Prostate gland (tissue), 2 donors: ENCODE measurements around the gene NHERF2. TPM values are rescaled to one million over a fixed set of nuclear protein-coding genes. Genes with fewer than 3 reads are reported as not detected.

Experiments
- DNase-seq: peaks from one replicate; pipeline ENCODE4 v3.0.0-alpha.2; 2019; ENCODE audit warnings: low spot score
- H3K27ac ChIP-seq, 2 donors: fragments of 200-600 bp; sonication (generic); 2 replicates each; pipeline ENCODE4 v1.5.1; 2017 to 2019
- H3K27me3 ChIP-seq: fragments of 200-600 bp; sonication (generic); replicated peaks from 2 replicates; pipeline ENCODE4 v1.5.1; 2019; ENCODE audit not compliant: insufficient read depth
- H3K36me3 ChIP-seq, 2 donors: fragments of 200-600 bp; sonication (generic); 1 replicate in 1 of 2; 2 replicates in 1 of 2; pipeline versions ENCODE4 v1.5.1 to v1.8.1; 2017 to 2019
- H3K4me1 ChIP-seq: fragments of 200-600 bp; sonication (generic); replicated peaks from 2 replicates; pipeline ENCODE4 v1.5.1; 2019
- H3K4me3 ChIP-seq, 2 donors: fragments of 200-600 bp; sonication (generic); 2 replicates each; pipeline ENCODE4 v1.5.1; 2017 to 2019
- H3K9me3 ChIP-seq: fragments of 200-600 bp; sonication (generic); 2 replicates; pipeline ENCODE4 v1.5.1; 2017
- POLR2A ChIP-seq: fragments of 450-650 bp; IDR thresholded peaks from one replicate; pipeline ENCODE4 v1.6.1; 2016; ENCODE audit warnings: antibody characterized with exemption, mild to moderate bottlenecking
- POLR2AphosphoS5 ChIP-seq: sonication (generic); formaldehyde crosslinking; IDR thresholded peaks from one replicate; pipeline ENCODE4 v1.6.1; 2017; ENCODE audit warnings: antibody characterized with exemption
- WGBS: methylation state at CpG from one replicate; pipeline ENCODE4 v1.1.5; 2018; 5-methylcytosine and 5-hydroxymethylcytosine counted together
- intact Hi-C: fragments of 100-400 bp; cut with DNase I; formaldehyde crosslinking; loops from one replicate; pipeline ENCODE4 v1.14.2; 2022
- total RNA-seq, 2 donors: library from RNA; depleted of rRNA; stranded (reverse); fragments of >200 nt; gene quantifications; one replicate each; pipeline ENCODE4 v1.1.0, GENCODE V29; 2016
- TF ChIP-seq, protein P1 (sequence below), 4 experiments: fragments of 200-600 bp in 2 of 4; fragments of 450-650 bp in 2 of 4; sonication (generic) in 2 of 4; IDR thresholded peaks; 1 replicate in 3 of 4; 2 replicates in 1 of 4; pipeline ENCODE4 v1.5.1; 2016 to 2019; ENCODE audit warnings: antibody characterized with exemption in 4 of 4, mild to moderate bottlenecking in 2 of 4, moderate library complexity in 2 of 4

Gene NHERF2
- total RNA-seq, 2 donors from 2014 or later: 118 to 170 TPM

DNA sequence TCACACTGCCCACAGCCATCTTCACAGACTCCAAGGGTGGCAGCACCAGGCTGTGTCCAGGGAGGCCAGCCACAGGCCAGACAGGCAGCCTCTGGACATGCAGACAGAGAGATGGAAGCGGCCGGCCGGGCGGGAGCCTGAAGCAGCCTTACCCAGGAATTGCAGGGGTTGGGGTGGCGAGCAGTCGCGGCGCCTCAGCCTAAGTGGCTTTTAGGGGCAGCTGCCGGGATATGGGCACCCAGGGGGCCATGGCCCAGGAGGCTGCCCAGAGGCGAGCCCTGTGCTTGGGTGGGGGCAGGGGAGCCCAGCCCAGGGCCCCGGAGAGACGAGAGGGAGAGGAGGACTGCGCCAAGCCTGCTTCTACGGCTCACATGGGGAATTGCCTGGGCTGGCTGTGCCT lies 1.5 kb upstream of the NHERF2 start:
- Histone ChIP-seq H3K27ac (no peak overlapping the region), H3K27me3 (peaks cover 2% of the 10 kb centered on the region), H3K4me1 (peaks cover 12% of the 10 kb centered on the region), H3K4me3 (no peak overlapping the region), H3K9me3 (no peaks in the 10 kb centered on the region), H3K36me3 (no peaks in the 10 kb centered on the region)
- WGBS: 91% methylated on average over 14 of the region's 14 CpGs
- no peak for DNase-seq
- TF ChIP-seq, protein P1, sequence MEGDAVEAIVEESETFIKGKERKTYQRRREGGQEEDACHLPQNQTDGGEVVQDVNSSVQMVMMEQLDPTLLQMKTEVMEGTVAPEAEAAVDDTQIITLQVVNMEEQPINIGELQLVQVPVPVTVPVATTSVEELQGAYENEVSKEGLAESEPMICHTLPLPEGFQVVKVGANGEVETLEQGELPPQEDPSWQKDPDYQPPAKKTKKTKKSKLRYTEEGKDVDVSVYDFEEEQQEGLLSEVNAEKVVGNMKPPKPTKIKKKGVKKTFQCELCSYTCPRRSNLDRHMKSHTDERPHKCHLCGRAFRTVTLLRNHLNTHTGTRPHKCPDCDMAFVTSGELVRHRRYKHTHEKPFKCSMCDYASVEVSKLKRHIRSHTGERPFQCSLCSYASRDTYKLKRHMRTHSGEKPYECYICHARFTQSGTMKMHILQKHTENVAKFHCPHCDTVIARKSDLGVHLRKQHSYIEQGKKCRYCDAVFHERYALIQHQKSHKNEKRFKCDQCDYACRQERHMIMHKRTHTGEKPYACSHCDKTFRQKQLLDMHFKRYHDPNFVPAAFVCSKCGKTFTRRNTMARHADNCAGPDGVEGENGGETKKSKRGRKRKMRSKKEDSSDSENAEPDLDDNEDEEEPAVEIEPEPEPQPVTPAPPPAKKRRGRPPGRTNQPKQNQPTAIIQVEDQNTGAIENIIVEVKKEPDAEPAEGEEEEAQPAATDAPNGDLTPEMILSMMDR (IDR thresholded peaks at IDR 0.05): no peak
- TF ChIP-seq POLR2AphosphoS5: no peak
- no peak for TF ChIP-seq POLR2A
- intact Hi-C loops: loop anchor here (10.0 kb wide), 1 partner anchor 220 kb away; no protein-coding TSS in a partner anchor

DNA sequence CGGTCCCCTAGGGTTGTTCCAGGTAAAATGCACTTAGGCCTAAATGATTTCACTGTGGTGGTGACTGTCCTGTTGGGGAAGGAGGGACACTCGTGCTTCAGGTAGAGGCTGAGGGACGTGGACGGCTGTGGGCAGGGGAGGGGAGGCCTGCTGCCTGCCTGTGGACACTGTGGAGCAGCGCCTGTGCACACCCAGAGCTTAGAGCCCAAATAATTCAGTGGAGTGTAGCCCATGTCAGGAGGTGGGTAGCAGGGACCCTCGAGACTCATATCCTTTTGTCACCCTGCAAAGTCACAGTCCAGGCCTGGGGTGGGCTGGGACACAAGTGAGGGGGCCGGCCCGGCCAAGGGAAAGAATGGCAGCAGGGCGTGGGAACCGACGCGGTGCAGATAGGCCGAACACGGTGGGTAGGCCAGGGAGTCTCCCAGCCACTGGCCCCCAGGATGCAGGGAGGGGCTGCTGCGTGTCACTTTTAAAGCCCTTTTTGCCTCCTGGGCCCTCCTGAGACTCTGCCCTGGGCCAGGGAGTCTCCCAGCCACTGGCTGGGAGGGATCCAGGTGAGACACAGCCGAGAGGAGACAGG lies 733 bp upstream of the NHERF2 start:
- no peak for DNase-seq
- 77% methylated on average over 16 of the region's 16 CpGs for WGBS
- intact Hi-C loops: loop anchor here (10.0 kb wide), 1 partner anchor 219 kb away; no protein-coding TSS in a partner anchor
- H3K4me1 ChIP-seq: peaks cover 8% of the 10 kb centered on the region
- H3K4me3 ChIP-seq: peak overlapping the region; percentile 73 to 86
- H3K27me3 ChIP-seq: no peaks in the 10 kb centered on the region
- no peaks in the 10 kb centered on the region for H3K9me3 ChIP-seq
- TF ChIP-seq, protein P1 (IDR thresholded peaks at IDR 0.05): no peak
- TF ChIP-seq POLR2AphosphoS5 (no peak), POLR2A (no peak)
- H3K27ac ChIP-seq: peak overlapping the region; percentile 82 to 87
- H3K36me3 ChIP-seq: no peaks in the 10 kb centered on the region

DNA sequence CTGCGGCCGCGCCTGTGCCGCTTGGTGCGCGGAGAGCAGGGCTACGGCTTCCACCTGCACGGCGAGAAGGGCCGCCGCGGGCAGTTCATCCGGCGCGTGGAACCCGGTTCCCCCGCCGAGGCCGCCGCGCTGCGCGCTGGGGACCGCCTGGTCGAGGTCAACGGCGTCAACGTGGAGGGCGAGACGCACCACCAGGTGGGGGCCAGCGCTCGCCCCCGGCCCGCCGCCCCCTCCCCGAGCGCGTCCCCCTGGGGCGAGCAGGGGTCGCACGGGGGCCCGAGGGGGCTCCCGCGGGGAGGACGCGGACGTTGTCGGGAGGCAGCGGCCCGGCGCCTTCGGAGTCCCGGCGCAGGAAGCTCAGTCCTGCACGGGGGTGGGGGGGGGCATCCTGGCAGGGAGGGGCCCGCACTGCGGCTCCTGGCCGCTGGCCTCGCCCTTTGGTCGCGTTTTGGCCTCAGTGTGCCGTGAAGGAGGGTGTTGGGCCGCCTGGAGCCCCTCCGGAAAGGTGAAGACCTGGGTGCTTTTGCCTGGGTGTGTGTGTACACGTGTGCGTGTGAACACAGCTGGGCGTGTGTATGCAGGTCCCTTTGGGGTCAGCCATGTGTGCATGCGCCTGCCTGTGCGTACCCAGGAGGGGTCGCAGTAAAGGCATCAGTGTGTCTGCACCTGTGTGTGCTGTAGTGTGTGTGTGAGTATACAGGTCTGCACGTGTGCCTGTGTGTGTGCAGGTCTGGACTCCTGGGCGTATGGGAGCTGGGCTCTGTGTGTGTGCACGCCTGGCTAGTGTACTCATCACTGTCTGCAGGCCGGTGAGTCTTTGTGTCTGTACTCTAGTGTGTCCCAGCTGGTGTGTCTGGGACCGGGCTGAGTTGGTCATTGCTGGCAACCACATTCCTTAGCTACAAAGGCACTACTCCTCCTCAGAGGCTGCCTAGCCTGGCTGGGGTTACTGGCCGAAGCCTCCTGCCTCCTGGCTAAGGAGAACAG lies 615 bp downstream of the NHERF2 start:
- WGBS: 5% methylated on average over 35 of the region's 76 CpGs

DNA sequence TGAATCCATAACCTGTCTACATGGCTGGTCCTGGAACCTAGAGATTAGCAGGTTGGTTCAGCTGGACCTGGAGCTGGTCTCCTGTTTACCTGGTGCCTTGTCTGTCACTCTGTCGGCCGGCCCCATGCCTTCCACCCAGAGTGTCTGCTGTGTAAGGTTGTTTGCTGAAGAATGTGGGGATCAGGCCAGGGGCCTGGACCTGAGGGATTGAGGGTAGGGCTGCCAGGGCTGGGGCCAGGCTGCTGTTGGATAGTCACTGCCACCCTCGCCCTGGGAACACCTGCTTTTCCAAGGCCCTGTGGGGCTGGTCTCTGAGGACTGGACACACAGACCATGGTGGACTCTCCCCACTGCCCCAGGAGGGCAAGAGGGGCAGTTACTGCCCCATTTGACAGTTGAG lies 1.4 kb downstream of the NHERF2 start:
- Histone ChIP-seq H3K4me1 (peaks cover 11% of the 10 kb centered on the region), H3K36me3 (no peaks in the 10 kb centered on the region), H3K9me3 (no peaks in the 10 kb centered on the region), H3K27me3 (no peaks in the 10 kb centered on the region), H3K4me3 (peak overlapping the region; percentile 73 to 86), H3K27ac (peak overlapping the region; percentile 72 to 82)
- 66% methylated on average over 3 of the region's 3 CpGs for WGBS
- intact Hi-C loops: loop anchor here (10.0 kb wide), 1 partner anchor 217 kb away; no protein-coding TSS in a partner anchor
- TF ChIP-seq POLR2A (no peak), POLR2AphosphoS5 (no peak)
- TF ChIP-seq, protein P1 (IDR thresholded peaks at IDR 0.05): no peak
- no peak for DNase-seq

More for the DNA sequence above, 615 bp downstream of the NHERF2 start:
- H3K4me1 ChIP-seq: peaks cover 8% of the 10 kb centered on the region
- no peaks in the 10 kb centered on the region for H3K27me3 ChIP-seq
- H3K36me3 ChIP-seq: no peaks in the 10 kb centered on the region
- H3K27ac ChIP-seq: peak overlapping the region; percentile 72 to 82
- no peaks in the 10 kb centered on the region for H3K9me3 ChIP-seq
- intact Hi-C loops: loop anchor here (10.0 kb wide), 1 partner anchor 217 kb away; no protein-coding TSS in a partner anchor
- peak overlapping the region; percentile 73 to 86 for H3K4me3 ChIP-seq
- TF ChIP-seq POLR2A: no peak
- TF ChIP-seq, protein P1 (IDR thresholded peaks at IDR 0.05): no peak
- no peak for TF ChIP-seq POLR2AphosphoS5
- no peak for DNase-seq
